Left ventricle myocardium inferior (tissue), 1 donor: ENCODE measurements around the gene GPT2. TPM values are rescaled to one million over a fixed set of nuclear protein-coding genes. Genes with fewer than 3 reads are reported as not detected.

Experiments used
- DNase-seq: peaks from one replicate; pipeline ENCODE4 v3.0.0-alpha.2; 2020
- H3K27ac ChIP-seq: fragments of 200-600 bp; replicated peaks from 2 replicates; pipeline ENCODE4 v1.8.0; 2021
- H3K27me3 ChIP-seq: fragments of 200-600 bp; 2 replicates; pipeline ENCODE4 v1.8.0; 2021; ENCODE audit warnings: low read depth
- H3K36me3 ChIP-seq: fragments of 200-600 bp; 2 replicates; pipeline ENCODE4 v1.8.0; 2021
- H3K4me1 ChIP-seq: fragments of 200-600 bp; 2 replicates; pipeline ENCODE4 v1.8.0; 2021
- H3K4me3 ChIP-seq: fragments of 200-600 bp; 2 replicates; pipeline ENCODE4 v1.8.0; 2021; ENCODE audit warnings: mild to moderate bottlenecking, moderate library complexity
- H3K9me3 ChIP-seq: fragments of 200-600 bp; replicated peaks from 2 replicates; pipeline ENCODE4 v1.8.0; 2021
- CTCF ChIP-seq: fragments of 200-600 bp; IDR thresholded peaks from 2 replicates; pipeline ENCODE4 v1.8.0; 2021; ENCODE audit warnings: antibody characterized with exemption, mild to moderate bottlenecking, borderline replicate concordance
- intact Hi-C: fragments of 100-400 bp; cut with micrococcal nuclease; formaldehyde crosslinking; loops from one replicate; pipeline ENCODE4 v1.11.0; 2022
- long read RNA-seq: library from polyadenylated mRNA; unstranded; transcript quantifications from one replicate; pipeline ENCODE4 v2.0.0, GENCODE V29; 2021
- total RNA-seq: library from RNA; stranded (reverse); fragmentation: NEBNext Ultra II Directional; extraction: Animal tissue kit (Norgen Biotek cat#: 25700); gene quantifications from one replicate; pipeline ENCODE4 v1.2.1, GENCODE V29; 2021
- donor health status: DM: no; HTN: yes; CAD: no; lungs with severe emphysema.

The GPT2 gene
- total RNA-seq: 17.8 TPM
- long read RNA-seq, transcript GPT2-201 (12 exons, 3,984 nt): major isoform, 46 of 66 reads
- long read RNA-seq, partial matches to known transcripts: 10 of 66 reads
- long read RNA-seq, other reads (novel, unspliced or antisense): 8 of 66 reads

- intact Hi-C loops: no loop called here
These were observed at the start of gene GPT2 for GRCh38 chr16:46883690-46884512. Gene GPT2, plus strand, starts transcription at chr16:46884362. Its CDS starts 354 bp downstream, at chr16:46884716.

DNA sequence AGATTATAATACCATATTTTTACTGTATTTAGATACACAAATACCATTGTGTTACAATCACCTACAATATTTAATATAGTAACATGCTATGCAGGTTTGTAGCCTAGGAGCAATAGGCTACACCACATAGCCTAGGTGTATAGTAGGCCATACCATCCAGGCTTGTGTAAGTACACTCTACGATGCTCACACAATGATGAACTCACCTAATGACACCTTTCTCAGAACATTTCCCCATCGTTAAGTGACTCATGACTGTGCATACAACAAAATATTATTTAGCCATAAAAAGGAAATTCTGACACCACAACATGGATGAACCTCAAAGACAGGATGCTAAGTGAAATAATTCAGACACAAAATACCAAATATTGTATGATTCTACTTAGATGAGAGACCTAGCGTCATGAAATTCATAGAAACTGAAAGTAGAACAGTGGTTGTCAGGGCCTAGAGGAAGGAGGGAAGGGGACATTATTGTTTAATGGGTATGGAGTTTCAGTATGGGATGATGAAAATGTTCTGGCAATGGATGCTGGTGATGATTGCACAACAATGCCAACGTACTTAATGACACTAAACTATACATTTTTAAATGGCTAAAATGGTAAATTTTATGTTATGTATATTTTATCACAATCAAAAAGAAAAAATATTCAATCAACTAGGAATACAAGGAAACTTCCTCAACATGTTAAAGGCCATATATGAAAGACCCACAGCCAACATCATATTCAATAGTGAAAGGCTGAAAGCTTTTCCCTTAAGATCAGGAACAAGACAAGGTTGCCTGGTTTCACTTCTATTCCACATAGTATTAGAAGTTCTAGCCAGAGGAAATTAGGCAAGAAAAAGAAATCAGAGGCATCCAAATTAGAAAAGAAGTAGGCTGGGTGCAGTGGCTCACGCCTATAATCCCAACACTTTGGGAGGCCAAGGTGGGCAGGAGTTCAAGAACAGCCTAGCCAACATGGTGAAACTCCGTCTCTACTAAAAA lies 47.3 kb upstream of the GPT2 start:
- no peak for TF ChIP-seq CTCF
- no peaks in the 10 kb centered on the region for H3K27me3 ChIP-seq
- DNase-seq: no peak
- no peaks in the 10 kb centered on the region for H3K9me3 ChIP-seq
- no peaks in the 10 kb centered on the region for H3K4me1 ChIP-seq
- intact Hi-C loops: no loop called here
- no peaks in the 10 kb centered on the region for H3K36me3 ChIP-seq
- H3K4me3 ChIP-seq: no peak overlapping the region
- no peak overlapping the region for H3K27ac ChIP-seq

More at GRCh38 chr16:46883690-46884512, at the start of gene GPT2:
- H3K36me3 ChIP-seq: no peaks in the 10 kb centered on the region
- DNase-seq: peak; percentile 99
- peak within 1 kb of the TSS; percentile 62 for H3K27ac ChIP-seq
- peaks cover 9% of the 10 kb centered on the region for H3K27me3 ChIP-seq
- no peaks in the 10 kb centered on the region for H3K9me3 ChIP-seq
- peak within 1 kb of the TSS; percentile 97 for H3K4me3 ChIP-seq
- TF ChIP-seq CTCF: peak; percentile 33
- peaks cover 26% of the 10 kb centered on the region for H3K4me1 ChIP-seq

DNA sequence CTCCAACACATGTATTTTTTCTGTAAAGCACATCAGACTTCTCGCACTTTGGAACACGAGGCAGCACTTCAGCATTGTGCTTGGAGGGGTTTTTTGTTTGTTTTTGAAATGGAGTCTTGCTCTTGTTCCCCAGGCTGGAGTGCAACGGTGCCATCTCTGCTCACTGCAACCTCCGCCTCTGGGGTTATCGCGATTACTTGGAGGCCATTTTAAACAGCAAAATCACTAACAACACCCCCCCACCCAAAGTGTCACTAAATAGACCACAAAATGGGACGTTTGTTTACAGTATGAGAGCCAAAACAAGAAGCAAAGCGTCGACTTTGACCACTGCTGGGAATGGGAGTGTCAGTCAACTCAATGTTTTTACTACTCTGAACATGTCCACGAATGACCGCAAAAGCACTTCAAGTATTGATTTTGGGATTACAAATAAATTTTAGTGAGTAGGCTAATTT lies 44.1 kb upstream of the GPT2 start:
- Histone ChIP-seq H3K27me3 (peaks cover 16% of the 10 kb centered on the region), H3K9me3 (peaks cover 12% of the 10 kb centered on the region), H3K27ac (no peak overlapping the region), H3K4me3 (no peak overlapping the region), H3K36me3 (no peaks in the 10 kb centered on the region), H3K4me1 (no peaks in the 10 kb centered on the region)
- no peak for TF ChIP-seq CTCF
- intact Hi-C loops: no loop called here
- DNase-seq: no peak

DNA sequence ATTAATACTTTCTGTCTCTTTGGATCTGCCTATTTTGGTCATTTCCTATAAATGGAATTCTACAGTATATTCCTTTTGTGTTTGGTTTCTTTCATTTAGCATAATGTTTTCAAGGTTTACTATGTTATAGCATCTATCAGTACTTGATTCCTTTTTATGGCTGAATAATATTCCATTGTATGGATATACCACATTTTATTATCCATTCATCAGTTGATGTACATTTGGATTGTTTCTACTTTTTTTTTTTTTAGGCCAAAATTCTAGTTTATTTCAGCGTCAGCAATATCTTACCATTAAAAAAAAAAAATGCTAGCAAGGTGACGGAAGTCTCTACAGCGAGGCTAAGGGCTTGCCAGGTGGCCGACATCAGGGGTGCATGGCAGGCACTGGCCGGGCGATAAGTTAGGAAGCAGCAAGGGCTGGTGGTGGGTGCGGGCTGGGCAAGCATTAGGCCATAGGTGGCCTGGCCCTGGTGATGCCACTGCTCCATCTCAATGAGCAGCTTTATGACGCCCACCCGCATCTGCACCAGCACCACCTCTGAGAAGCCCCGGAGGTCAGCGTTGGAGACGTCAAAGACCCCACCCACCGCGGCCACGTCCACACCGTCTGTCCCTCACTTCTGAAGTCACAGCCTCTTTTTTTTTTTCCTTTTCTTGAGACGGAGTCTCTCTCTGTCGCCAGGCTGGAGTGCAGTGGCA lies 41.8 kb upstream of the GPT2 start:
- Histone ChIP-seq H3K9me3 (peaks cover 12% of the 10 kb centered on the region), H3K27ac (no peak overlapping the region), H3K4me3 (no peak overlapping the region), H3K27me3 (peaks cover 36% of the 10 kb centered on the region), H3K4me1 (no peaks in the 10 kb centered on the region), H3K36me3 (no peaks in the 10 kb centered on the region)
- DNase-seq: no peak
- intact Hi-C loops: no loop called here
- TF ChIP-seq CTCF: no peak
